HG03103 (cell line): ENCODE data around the gene LRP1B.
"Not testable (repeated sequence)": the region's sequence is repeated elsewhere in the genome, so short reads cannot be mapped to it uniquely, and the experiment has no call there.

Experiments used
- ATAC-seq: cut with Tn5 transposase; IDR thresholded peaks from one replicate; pipeline ENCODE4 v1.9.1; 2021; ENCODE audit warnings: low read depth; ENCODE audit not compliant: unreplicated experiment

LRP1B gene

DNA sequence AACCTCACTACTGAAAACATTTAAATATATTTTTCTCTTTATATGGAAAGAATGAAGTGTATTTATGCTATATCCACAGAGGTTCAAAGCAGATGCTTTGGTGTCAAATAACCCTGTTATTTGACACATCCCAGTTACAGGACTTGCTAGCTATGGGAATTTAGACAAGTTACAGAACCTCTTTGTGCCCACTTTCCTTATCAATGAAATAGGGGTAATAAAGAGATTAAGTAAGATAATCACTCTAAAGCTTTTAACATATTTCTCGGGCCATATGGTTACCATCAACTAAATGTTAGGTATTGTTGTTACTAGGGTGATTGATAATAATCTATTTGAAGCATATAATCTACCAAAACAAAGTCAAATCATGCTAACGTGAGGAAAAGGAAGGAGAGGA lies 1690.0 kb downstream of the LRP1B start:
- ATAC-seq: no peak

DNA sequence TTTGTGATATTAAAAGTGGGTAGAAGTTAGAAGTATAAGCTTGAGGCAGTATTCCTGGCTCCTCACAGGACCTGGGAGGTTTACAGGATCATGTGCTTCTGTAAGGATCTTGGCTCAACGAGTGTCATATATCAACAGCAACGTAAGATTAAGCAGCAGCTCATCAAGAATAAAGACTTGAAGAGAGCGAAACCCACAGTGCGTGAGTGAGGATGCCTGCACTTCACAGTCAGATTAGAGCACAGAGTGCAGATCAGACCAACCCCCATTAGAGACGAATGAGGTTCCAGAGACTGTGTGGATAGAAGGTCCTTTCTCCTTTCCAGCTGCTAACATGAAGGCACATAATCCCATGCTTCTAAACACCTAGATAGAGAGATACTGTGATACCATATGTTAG lies 1693.9 kb downstream of the LRP1B start:
- ATAC-seq: no peak

DNA sequence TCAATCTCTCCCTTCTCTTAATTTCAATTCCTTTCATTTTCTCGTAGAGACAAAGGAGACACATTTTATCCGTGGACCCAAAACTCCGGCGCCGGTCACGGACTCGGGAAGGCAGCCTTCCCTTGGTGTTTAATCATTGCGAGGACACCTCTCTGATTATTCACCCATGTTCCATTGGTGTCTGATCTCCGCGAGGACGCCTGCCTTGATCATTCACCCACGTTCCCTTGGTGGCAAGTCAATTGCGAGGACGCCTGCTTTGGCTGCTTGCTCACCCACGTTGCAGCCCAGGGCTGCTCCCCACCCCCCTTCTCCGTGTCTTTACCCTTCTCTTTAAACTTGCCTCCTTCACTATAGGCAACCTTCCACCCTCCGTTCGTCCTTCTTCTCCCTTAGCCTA lies 1703.8 kb downstream of the LRP1B start:
- ATAC-seq: not testable (repeated sequence)

DNA sequence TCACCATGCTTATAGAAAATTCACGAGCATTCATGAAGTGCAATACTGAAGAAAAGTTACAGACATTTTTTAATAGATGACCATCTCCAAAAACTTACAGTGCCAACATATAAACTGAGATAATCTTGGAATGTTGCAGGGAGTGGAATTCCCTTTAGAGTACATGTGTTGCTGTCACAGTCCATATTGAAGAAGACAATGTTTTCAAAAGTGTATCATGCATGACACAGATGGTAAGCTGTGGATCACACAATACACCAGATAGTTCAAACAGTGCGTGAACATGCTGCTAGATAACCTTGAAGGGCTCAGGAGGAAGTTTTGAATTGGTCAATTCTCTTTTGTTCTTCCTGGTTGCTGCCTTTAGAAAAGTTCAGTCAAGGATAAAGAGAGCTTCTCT lies 1706.3 kb downstream of the LRP1B start:
- no peak for ATAC-seq

DNA sequence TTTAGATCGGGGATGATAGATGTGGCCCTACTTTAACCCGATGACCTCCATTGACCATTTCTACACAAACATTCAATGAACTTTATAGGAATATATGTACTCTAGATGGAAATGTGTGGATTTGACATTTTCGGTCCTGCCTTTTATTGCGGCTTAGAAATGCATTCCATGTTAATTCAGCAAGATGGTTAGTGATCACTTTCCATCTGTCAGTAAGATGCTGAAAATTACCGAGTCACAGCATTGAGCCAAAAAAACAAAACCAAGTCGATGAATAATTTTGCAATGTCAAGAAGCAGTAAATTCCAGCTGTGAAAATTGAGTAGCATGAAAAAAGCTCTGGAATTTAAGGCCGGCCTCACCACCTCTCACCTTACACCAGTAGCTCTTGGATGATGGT lies 1708.1 kb downstream of the LRP1B start:
- no peak for ATAC-seq

DNA sequence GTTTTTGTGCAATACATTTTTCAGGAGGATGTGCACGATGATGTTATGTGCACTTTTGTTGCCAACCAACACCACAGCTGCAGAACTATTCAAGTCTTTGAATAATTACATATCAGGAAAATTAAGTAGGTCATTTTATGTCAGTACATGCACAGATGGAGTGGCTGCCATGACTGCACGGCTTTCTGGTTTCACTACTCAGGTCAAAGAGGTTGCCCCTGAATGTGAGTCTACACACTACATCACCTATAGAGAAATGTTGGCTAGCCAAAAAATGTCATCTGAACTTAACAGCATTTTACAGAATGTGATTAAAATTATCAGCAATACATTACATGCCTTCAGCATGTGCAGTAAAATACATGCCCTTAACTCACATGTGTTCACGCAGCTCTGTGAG lies 1713.3 kb downstream of the LRP1B start:
- ATAC-seq: no peak

DNA sequence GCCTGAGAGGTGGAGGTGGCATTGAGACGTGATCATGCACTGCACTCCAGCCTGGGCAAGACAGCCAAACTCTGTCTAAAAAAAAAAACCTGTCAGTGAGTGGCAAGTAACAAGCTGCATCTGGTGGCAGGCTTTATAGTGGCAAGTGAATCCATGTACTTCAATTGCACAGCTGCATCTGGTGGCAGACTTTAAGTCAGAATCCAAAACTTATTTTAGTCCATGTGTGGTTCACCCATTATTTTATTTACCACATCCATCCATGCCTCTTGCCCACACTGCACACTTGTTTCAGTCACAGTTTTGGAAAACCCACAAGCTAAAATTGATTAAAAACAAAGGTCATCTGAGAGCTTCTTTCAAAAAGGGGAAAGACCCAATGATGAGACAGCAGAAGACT lies 1714.2 kb downstream of the LRP1B start:
- no peak for ATAC-seq

DNA sequence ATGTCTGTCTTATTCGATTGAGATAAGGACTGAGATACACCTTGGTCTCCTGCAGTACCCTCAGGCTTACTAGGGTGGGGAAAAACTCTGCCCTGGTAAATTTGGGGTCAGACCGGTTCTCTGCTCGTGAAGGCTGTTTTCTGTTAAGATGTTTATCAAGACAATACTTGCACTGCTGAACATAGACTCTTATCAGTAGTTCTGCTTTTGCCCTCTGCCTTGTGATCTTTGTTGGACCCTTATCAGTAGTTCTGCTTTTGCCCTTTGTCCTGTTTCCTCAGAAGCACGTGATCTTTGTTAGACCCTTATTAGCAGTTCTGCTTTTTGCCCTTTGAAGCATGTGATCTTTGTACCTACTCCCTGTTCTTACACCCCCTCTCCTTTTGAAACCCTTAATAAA lies 1715.8 kb downstream of the LRP1B start:
- not testable (repeated sequence) for ATAC-seq

DNA sequence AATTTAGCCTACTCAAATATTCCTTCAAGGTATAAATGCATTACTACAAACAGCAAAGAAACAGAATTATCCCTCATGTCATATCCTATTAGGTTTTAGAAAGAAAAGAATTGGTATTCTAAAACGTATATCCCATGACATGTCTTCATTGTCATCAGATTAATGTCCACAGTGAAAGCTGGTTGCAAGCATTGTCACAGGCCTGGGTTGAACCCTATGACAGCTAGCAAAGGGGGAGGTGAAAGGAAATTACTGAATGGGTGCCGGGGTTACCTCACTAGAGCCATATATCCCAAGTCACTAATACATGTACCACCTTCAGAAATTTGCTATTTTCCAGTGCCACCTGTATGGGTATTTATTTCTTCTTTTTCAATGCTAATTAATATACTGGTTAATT lies 1720.1 kb downstream of the LRP1B start:
- ATAC-seq: no peak

DNA sequence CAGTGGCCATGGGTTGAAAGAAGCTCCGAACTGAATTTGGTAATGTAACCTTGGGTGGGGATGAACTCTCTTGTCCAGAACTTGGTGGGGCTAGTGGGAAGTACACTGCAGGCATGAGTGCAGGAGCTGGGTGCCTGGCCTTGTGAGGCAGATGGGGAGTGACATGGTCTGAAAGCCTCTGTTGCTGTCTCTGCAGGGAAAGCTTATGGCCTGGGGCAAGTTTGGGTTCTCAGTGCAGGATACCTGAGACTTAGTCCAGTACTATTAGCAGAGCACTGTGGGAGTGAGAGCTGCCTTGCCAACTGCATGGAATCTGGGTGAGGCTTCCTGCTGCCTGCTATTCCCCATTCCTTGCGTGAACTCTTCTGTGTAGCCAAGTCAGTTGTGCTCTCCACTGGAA lies 1729.8 kb downstream of the LRP1B start:
- no peak for ATAC-seq

DNA sequence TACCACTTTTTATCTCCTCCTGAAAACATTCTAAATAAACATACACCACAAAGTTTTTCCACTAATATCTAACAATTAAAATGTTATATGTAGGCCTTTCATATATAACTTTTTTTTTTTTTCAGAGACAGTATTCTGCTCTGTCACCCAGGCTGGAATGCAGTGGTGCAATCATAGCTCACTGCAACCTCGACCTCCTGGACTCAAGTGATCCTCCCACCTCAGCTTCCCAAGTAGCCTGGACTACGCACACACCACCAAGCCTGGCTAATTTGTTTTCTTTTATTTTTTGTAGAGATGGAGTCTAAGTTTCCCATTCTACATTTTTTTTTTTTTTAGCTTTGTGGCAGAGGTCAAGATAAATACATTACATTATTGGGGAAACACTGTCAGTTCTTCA lies 1738.0 kb downstream of the LRP1B start:
- no peak for ATAC-seq

DNA sequence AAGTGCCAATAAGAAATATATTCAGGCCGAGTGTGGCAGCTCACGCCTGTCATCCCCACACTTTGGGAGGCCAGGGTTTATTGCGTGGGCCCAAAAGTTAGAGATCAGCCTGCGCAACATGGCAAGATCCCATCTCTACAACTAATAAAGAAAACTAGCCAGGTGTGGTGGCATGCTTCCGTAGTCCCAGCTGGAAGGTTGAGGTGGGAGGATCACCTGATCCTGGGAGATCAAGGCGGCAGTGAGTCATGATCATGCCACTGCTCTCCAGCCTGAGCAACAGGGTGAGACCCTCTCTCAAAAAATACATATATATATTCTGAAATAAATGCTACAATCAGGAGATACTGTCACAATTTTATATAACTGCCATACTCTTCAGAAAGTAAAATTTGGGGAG lies 1745.9 kb downstream of the LRP1B start:
- ATAC-seq: no peak

DNA sequence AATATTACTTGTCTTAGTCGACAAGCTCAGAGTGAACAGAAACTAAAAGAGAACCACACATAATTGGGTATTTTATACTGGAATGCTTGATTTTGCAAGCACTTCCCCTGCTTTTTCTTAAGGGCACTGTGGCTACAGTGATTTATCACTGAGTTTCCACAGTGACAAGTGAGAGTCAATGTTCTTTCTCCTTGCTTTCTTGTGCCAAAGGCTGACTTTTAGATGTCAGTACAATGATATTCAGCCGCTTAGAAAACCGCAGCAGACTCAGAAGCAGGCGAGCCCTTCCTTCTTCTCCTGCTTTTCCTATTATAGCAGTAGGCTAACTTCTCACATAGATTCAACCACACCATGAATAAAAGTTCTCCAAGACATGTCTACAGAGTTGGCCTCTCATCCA lies 1747.0 kb downstream of the LRP1B start:
- no peak for ATAC-seq

DNA sequence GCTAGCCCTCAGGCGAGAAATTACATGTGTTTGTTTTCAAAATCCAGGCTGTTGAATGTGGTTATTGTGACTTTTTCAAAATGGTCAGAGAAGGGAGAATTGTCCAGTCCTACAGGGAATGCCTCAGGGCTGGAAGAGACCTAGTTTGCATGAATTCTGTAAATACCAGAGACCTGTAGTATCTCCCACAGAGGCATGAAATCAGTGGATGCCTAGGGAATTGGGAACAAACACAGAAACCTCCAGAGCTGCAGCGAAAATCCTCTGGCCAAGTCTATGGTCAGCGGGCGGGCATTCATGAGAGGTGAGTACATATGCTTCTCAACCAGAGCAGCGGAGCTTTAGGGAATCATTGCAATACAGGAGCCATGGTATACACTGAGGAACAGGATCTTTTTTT lies 1754.1 kb downstream of the LRP1B start:
- ATAC-seq: no peak

DNA sequence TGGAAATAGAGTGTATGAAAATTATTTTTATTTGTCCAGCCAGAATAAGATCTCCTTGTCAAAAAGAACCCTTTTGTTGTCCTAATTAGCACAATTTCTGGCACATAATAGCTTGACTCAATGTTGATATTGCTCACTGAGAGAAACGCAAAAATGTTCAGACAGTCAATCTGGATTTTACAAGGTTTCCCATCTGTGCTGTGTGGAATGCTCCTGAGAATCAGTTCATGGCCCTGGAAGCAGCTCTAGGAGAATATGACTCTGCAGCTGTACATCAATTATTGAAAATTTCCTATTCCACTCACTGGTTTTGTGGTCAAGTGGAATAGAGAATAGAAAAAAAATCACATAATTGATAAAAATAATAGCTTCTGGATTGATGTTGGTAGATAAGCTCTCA lies 1767.7 kb downstream of the LRP1B start:
- no peak for ATAC-seq

DNA sequence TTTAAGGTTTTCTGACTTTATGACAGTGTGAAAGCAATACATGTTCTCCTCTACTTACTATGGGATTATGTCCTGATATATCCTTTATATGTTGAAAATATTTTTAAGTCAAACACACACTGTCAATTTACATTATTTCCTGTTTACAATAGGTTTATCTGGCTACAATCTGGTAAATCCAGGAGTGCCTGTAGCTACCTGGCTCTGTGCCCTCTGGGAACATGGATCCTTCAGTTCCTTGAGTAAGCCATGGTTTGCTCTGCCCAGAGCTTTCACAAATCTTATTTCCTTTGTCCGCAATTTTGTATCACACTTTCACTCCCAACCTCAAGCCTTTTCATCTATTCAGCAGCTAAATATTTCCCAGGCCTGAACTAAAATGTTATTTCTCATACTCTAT lies 1768.5 kb downstream of the LRP1B start:
- ATAC-seq: no peak

DNA sequence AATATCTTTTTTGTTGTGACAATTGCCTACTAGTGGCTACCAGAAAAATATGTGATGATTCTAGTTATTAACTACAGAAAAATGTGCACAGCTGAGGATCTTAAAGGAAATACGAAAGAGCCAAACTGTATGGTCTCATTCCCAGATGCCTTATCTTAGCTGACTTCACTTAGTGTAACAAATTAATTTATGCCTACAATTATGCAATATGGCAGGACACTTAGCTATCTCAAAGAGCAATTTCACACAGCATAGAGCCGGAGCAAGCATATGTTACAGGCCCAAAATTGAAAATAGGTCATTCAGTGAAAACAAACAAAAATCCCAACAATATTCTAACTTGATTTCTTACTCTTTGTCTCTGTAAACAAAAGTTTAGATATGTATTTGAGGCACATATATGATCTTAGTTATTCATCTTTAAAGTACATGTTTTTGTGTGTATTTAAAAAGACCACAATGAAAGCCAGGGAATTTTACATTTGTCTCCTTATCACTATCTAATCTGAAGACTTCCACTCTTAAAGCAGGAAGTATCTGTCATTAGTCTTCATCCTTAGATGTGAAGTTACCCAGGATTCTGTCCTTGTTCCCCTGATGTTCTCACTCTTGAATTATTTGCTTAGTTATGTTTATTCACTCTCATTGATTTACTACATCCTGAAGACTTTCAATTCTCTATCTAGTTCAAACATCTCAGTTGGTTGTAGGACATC lies 1771.6 kb downstream of the LRP1B start:
- no peak for ATAC-seq

DNA sequence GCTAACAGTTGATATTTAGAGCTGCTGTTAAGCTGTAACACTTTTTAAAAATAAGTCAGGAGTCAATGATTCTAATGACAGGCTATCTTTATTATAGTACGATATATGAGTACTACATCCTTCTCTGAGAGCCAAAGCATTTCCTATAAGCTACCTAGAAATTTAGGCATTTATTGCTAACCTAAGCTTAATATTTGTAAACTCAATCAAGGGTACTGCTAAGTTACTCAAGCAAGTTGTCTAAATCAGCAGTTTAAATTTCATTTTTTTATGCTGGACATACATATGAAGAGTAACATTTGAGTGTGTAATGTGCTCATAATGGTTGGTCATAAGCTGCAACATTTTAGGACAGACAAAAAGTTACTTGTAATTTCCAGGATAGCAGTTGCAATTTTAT lies 1774.1 kb downstream of the LRP1B start:
- ATAC-seq: no peak

DNA sequence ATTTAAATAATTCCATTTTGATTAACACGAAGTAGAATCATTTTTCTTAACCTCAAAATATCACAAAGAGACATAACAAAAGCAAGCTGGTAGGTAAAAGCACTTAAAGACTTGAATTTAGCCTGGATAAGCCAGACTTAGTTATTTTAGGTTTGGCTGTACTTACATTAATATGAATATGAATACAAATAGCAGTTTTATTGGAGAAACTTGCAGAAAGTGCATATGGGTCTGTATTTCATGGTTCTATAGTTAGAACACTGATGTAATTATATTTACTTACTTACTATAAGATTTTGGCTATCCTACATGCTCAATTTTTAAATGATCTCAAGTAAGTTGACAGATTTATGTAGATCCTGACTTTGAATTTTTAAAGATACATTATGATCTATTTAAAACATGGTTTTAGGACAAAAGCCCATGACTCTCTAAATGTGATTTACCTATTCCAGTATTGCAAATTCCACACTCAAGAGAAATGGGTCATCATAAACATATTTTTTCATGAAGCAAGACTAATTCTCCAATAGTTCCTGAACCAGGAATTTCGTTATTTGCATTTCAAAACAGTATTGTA lies 1775.2 kb downstream of the LRP1B start:
- ATAC-seq: no peak

DNA sequence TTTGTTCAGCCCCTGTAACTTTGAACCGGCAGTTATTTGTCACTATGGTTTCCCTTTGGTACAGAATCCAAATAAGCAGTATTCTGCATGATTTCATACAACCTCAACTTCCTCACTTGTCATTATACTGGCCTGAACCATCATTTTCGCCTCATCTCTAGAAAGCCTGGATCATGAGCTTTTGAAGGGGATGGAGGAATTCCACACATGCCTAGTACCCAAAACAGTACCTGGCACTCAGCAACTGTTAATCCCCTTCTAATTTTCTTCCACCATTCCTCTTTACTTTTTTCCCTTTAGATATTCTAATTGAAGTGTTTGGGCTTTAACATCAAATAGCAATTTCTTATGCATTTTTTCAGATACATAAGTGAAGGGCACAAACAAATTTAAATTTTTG lies 1776.3 kb downstream of the LRP1B start:
- ATAC-seq: no peak

DNA sequence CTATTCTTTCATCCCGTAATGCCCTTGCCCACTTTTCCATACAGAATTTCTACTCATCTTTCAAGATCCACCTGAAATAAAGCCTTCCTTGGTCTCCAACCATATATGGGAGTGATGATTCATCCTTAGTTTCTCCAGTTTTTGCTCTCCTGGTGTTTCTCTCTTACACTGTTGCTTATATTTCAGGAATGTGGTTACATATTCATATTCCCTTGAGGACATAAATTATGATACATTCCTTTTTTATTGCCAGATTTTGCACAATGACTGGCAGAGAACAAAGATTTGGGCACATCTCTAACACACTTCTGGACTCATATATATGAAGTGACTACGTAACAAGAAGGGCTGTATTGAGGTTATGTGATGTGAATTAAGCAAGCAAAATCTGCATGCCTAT lies 1777.3 kb downstream of the LRP1B start:
- ATAC-seq: no peak

DNA sequence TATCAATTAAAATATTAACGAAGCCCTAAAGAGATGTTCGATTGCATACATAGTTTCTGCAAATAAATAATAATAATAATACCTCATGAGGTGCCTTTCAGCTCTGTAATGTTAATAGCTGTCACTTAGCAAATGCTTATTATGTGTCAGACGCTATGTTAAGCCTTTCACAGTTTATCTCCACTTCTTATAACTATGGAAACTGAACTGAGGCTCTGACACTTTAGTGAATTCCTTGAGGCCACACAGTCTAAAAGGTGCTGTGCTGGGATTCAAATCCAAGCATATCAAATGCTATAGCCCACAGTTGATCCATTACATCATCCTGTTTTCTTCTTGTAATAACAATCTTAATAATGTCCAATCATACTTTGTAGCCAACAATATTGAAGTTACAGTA lies 1779.1 kb downstream of the LRP1B start:
- ATAC-seq: no peak

DNA sequence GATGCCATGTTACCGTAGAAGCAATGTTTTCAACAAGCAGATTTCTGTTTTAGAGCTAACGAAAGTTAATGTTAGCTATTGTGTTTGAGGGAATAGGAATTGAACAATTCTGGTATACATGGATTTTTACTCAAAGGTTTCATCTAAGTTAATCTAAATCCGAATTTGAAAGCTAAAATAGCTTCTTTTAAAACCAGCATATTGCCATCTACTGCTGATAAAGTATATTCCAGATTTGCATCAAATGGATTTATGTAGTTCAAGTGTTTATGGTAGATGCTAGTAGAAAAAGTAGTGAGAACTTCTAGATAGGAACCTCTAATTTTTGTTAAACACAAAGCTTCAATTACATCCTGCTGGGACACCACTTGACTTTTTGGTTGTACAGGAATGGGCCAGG lies 1781.1 kb downstream of the LRP1B start:
- ATAC-seq: no peak
